NAMALWA (cell line): Measurements from ENCODE around the gene YIPF3.
"Not testable (repeated sequence)": the region's sequence is repeated elsewhere in the genome, so short reads cannot be mapped to it uniquely, and the experiment has no call there.

Source experiments
- DNase-seq: peaks from one replicate; pipeline ENCODE4 v3.0.0-alpha.2; 2015; ENCODE audit warnings: low spot score

Gene YIPF3

GRCh38 chr6:43493230-43493629 is 23.5 kb downstream of the YIPF3 start:
- no peak for DNase-seq

DNA sequence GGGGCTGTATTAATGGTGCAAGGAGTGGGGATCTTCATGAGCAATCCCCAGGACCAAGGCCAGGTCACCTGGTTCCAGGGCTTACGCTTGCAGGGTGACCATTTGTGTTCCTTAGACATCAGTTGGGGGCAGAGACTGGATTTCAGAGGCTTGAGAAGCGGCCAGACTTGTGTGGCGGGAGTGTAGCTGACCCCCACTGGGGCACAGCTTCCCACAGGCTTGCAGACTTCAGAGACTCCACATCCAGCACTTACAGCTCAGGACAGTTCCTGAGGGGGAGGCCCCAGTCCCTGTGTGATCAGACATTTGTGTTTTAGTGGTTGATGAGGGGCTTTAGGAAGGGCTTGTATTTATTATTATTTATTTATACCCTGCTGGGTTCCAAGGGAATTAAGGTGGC is 24.1 kb downstream of the YIPF3 start:
- DNase-seq, result no peak

DNA sequence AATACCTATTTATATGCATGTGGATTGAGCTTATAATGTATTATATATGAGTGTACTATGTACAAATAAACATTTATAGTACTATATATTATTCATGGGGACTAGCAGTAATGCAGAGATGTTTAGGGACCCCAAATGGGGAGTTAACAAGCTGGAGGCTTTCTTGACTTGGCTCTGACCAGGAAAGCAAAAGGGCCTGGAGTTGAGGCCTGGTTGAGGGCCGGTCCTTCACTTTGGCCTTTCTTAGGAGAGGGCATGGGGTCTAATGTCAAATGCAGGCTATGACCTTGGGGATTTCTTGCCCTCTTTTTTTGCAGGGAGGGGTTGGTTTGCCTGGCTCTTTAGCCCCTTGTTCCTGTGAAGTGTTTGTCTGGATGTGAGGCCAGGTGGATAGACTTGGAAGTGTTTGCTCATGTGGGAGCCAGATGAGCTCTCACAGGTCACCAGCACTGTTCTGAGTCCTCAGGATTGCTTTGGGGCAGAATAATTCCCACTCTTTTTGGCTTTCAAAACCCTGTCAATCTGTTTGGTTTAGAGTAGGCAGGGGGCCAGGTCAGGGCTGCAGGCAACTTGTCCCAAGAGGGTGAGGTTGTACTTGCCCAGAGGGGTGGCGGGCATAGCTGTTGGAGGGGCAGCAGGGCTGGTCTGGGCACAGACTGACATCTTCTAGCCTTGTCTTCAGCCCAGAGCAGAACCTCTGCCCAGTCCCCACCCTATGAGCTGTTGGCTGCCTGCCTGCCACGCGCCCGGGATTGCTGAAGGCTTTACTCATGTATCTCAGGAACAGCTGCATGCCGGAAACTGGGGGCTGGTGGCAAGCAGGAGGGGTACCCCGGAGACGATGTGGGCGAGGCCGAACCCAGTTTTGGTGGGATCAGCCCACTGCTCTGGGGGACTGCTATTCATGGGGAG is 24.7 kb downstream of the YIPF3 start:
- no peak for DNase-seq

DNA sequence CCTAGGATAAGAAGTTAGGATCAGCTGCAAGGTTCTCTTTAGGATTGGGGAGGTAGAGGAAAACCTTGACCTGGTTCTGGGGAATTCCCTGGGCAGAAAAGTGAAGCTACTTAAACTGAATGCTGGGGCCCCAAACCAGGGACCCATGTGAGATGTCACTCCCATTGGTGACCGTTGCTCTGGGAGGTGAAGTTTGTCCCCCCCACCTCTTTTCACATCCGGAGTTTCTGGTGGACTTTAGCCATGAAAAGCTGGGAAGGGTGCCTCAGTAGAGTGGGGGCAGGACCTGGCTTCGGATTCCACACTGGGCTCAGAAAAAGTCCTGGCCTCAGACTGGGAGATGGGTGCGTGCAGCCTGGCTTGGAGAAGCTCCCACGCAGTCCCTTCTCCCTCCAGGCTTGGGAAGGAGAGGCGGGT is 26.2 kb downstream of the YIPF3 start:
- no peak for DNase-seq

- no peak for DNase-seq
Observed at GRCh38 chr6:43489277-43490072, 27.3 kb downstream of the YIPF3 start.

- DNase-seq, result no peak
Observed at GRCh38 chr6:43488667-43489276, 28.0 kb downstream of the YIPF3 start.

DNA sequence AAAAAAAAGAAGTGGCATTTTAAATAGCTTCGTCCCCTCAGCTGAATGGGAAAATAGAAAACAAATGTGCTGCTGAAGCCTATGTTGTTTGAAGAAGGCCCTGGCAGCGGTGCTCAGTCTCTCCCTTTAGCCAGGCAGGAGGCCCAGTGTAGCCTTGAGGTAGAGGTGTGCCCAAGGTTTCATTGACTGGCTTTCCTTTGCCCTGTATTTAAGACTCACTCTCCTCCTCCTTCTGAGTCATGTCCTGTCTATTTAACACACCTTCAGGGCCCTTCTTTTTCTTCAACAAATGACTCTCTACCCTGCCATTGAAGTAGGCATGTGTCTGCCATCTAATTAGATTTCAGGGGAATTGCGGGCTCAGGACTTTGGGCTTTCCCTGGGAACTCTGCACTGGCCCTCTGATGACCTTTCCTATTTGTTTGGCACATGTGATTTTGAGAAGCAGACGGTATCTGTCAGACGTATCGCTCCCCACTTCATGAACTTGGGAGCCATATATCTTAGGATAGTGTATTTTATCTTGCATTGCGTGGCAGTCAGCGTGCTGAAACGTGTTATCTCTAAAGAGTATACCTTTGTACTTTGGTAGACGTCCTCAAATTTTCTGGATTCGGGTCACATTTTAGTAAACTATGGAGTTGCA is 35.0 kb downstream of the YIPF3 start:
- DNase-seq, result no peak

- no peak for DNase-seq
Observed at GRCh38 chr6:43481075-43481474, 35.7 kb downstream of the YIPF3 start.

DNA sequence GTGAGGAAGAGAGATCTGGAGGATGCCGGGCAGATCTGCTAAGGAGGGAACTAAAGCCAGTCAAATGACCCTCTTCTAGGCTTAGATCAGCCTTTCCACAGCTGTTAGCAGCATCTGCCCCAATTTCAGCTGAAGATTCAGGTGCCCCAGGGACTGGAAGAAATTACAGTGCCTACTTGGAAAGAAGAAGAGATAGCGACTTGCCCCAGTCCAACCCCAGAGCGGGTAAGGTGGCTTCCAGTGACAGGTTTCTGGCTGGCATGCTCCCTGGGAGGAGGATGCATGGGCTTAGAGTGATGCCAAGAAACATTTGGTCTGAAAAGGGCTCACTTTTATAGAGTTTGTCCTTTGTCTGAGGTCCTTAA is 38.7 kb downstream of the YIPF3 start:
- DNase-seq, result peak; percentile 52

DNA sequence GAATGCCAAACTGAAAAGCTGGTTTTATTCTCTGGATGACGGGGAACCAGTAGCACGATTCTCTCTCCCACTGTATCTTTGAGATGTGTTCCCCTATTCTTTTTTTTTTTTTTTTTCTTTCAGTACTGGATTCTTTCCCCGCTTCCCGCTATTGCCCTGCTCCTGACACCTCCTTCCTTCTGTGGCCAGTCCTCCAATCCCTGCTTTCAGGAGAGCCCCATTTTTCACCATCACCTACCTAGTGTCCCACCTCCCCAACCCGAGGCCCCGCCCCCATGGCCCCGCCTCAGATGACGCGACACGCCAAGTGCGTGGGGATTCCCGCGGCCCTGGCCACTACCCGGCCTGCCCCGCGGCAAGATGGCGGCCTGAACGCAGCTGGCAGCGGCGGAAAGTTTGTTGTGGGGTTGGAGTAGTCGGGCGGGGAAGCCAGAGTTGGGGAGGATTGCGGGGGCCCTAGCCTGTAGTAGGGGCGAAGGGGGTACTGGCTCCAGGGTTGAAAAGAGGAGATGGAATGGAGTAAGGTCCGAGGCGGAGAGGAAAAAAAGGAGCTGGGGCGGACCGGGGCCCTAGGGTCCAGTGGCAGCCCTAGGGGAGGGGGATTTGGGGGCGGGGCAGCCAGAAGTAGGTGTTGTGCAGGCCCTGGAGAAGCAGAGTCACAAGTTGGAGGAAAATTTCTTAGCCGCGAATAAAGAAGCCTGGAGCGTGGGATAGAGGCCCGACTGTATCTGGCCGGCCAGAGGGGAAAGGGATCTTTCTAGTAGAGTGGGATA is 39.3 kb downstream of the YIPF3 start, which contains the start of gene TJAP1:
TJAP1 (plus strand) TSS at position 336 of the 773 bp plus-strand sequence. CDS start 21,432 bp downstream, outside the sequence.
- peak; percentile 92 for DNase-seq

DNA sequence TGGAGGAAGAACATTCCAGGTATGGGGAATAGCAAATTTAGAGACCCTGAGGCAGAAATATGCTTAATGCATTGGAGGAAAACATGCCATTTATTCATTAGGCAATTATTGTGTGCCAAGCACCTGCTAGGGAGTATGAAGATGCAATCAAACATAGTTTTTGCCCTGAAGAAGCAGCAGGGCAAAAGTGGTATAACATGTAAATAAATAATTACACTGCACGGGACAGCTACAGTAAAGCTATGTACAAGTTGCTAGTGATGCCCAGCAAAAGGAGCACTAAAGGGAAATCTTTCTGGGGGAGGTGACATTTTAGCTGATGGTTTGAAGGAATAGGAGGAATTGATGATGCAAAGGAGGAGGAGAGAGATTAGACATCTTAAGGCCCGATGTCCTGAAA is 40.0 kb downstream of the YIPF3 start:
- DNase-seq, result peak; percentile 67

DNA sequence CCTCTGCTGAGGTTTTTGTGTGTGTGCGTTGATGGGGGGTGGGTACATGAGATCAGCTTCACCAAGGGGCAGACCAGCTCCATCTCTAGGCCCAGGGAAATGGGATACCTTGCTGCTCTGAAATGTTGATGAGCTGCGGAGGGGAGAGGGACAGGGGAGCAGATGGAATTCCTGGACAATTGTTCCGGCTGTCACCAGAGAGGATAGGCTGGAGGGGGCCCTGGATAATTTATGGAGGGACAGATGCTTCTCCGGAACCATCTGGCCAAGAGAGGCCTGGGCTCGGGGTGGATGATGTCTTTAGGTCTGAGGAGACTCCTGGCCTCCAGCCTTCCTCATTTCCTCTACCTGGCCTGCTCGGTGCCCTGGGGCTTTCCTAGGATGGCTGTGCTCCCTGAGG is 41.2 kb downstream of the YIPF3 start:
- DNase-seq, result no peak

DNA sequence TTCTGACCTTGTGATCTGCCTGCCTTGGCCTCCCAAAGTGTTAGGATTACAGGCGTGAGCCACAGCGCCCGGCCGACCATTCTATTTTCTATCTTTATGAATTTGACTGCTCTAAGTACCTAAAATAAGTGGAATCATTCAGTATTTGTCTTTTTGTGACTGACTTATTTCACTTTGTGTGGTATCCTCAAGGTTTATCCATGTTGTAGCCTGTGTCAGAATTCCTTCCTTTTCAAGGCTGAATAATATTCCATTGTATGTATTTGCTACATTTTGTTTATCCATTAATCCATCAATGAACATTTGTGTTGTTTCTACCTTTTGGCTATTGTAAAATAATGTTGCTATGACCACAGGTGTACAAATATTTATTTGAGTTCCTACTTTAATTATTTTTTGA is 44.2 kb downstream of the YIPF3 start:
- DNase-seq, result no peak

DNA sequence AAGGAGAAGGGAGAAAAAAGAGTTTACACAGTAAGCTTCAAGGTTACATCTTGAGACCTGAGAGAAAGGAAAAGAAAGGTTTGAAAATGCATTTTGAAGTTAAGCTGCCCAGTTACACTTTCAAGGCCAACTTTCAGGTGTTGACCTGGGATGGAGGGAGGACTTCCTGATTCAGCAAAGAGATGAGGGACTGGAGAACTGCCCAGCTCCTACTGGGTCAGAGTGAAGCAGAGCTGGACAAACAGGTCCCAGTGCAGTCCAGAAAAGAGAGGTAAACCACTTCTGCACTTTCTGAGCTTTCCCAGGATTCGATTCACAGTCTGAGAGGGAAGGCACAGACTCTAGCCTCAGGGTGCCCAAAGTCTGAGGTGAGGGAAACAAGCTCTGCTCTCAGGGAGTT is 45.3 kb downstream of the YIPF3 start:
- DNase-seq, result no peak

DNA sequence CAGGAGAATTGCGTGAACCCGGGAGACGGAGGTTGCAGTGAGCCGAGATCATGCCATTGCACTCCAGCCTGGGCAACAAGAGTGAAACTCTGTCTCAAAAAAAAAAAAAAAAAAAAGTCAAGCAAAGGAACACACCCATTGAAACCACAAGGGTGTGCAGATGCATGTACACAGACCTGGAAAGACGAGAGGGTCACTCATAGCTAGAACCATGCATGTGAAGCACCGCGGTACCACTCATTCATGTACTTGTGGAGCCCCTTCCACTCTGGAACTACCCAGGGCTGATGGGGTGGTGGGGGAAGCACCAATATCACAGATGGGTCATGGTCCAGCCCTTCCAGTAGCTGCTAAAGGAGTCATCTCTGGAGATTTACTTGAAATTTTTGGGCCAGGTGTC is 46.8 kb downstream of the YIPF3 start:
- no peak for DNase-seq

DNA sequence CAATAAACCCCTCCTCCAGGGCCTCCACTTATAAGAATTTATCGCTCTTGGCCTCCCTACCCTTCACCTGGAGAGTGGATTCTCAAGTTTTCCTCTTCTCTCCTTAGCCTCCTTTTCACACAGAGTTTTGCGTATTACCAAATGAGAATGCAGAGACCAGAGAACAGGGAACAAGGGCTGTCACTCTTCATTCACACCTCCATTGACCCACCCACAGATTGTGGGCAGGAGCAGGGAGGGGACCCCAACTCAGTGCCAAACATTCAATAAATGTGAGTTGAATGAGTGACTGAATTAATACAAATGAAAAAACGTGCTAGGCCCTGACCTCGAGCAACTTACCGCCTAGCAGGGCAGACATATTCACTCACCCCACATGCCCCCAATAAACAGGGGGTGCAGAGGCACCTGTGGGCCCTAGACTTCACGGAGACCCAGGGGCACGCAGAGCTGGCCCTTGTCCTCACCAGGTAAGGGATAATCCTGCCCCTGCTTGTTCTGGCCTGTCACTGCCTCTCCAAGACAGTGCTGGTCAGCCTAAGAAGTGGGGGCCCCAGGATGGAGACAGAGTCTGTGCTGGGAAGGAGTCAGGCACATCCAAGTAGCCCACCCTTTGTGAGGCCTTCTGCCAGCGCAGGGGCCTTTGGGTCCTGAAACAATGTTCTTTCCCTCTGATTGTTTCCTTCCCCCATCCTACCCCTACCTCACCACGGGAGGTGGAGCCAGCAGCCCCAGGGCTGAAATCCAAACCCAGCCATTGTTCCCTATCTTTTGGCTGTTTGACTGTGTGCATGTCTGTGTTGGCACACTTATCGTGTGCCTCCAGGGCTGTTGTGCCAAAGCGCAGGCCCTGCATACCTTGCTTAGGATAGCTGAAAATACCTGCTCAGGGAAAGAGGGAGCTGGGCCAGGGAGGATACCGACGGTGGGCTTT is 47.7 kb downstream of the YIPF3 start:
- DNase-seq, result no peak

DNA sequence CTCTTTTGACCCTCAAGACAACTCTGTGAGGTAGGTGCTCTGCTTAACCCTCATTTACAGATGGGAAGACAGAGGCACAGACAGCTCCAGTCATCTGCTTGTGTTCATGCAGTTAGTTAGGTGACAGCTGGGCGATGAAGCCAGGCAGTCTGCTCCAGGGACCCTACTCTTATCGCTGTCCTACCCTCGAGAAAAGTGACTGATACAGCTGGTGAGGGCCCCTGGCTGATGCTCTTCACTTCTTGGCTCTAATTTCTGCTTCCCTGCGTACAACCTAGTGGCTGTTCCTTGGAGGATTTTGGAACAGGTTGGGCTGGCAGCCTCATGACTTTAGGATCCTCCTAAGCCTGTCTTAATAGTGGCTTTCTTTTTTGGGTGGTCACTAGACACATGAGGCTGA is 48.5 kb downstream of the YIPF3 start:
- no peak for DNase-seq

DNA sequence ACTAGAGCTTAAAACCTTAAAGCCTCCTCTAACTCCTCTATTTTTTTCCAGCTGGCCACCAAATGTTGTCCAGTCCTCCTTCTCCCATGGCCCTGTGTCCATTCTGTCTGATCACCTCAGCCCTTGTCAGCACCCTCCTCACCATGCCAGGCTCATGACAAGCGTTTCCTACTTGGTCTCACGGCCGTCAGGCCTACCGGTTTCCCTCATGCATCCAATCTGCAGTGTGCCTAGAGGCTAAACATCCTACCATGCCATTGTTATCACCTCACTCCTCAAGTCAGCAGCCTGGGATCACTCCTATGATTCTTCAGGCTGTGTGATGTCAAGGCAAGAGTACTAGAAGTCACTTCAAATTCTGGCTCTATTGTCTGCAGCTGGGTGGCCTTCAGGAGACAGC is 49.0 kb downstream of the YIPF3 start:
- no peak for DNase-seq

DNA sequence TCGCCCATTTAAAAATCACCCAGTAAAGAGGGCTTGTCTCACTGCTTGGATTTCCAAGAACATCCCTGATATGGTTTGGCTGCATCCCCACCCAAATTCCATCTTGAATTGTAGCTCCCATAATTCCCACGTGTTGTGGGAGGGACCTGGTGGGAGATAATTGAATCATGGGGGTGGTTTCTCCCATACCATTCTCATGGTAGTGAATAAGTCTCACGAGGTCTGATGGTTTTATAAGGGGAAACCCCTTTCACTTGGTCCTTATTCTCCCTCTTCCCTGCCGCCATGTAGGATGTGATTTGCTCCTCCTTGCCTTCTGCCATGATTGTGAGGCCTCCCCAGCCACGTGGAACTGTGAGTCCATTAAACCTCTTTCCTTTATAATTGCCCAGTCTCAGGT is 49.5 kb downstream of the YIPF3 start:
- not testable (repeated sequence) for DNase-seq

DNA sequence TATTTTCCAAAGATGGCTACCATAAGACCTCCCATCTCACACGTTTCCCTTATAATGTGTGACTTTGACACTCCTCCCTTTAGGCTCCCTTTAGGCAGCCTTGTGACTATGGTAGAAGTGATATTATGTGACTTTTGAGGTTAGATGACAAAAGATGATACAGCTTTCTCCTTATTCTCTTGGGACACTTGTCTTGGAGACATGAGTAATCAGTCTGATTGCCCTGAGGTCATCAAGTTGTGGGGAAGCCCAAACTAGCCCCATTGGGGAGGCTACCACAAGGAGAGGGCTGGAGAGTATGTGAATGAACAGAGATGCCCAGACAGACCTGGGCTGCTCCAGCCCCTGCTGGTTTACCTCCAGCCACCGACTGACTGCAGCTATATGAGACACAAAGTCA is 50.8 kb downstream of the YIPF3 start:
- DNase-seq, result no peak
